ENCODE measurements around the gene MVD. TPM values are rescaled to one million over a fixed set of nuclear protein-coding genes. Genes with fewer than 3 reads are reported as not detected.

The MVD gene
- total RNA-seq, 1 donor from 2014 or later = 76.2 TPM

GRCh38 chr16:88618956-88619667, 43.8 kb downstream of the MVD start:
- DNase-seq (ENCODE audit: low read depth) = no peak
- H3K4me3 ChIP-seq (ENCODE audit: low read depth, low read length) = no peak overlapping the region
- no peak for TF ChIP-seq CTCF (conservative IDR thresholded peaks at IDR 0.05; ENCODE audit: low read depth, low read length)

DNA sequence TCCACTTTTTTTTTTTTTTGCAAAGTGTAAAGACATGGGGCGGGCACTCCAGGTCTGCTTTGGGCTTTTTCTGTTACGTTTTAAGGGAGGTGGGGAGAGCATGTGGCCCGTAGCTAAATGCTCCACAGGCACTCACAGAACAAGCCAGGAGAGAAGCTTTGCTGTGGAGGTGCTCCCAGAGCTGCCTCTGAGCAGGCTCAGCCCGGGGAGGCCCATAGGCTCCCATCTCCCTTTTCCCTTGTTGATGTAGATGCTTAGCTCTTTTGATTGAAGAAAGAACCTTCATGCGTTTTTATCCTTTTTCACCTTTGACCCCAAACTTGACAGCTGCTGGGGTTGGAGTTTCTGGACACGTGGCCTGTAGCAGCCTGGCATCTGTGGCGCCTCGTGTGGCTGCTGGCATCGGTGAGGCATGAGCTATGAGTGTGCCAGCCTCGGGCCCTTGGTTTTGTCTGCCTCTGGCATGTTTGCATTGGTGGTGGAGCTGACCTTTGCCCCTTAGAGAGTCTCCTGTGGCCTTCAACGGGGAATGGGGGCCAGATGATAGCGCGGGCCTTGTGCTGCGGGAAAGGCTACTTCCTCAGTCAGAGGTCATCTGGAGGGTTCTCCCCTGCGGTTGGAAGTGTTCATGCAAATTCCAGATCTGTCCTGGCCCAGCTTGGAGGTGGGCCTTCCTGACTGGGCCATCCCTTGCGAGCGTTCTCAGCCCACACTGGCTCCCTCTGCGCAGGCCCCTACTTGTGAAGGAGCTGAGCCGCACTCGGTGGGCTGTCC, 44.5 kb downstream of the MVD start:
- no peak for TF ChIP-seq CTCF (conservative IDR thresholded peaks at IDR 0.05; ENCODE audit: low read depth, low read length)
- no peak for DNase-seq (ENCODE audit: low read depth)
- no peak overlapping the region for H3K4me3 ChIP-seq (ENCODE audit: low read depth, low read length)

- TF ChIP-seq CTCF (conservative IDR thresholded peaks at IDR 0.05; ENCODE audit: low read depth, low read length) = no peak
- DNase-seq (ENCODE audit: low read depth) = no peak
- H3K4me3 ChIP-seq (ENCODE audit: low read depth, low read length) = no peak overlapping the region
Observed at GRCh38 chr16:88617268-88618031, 45.4 kb downstream of the MVD start.

DNA sequence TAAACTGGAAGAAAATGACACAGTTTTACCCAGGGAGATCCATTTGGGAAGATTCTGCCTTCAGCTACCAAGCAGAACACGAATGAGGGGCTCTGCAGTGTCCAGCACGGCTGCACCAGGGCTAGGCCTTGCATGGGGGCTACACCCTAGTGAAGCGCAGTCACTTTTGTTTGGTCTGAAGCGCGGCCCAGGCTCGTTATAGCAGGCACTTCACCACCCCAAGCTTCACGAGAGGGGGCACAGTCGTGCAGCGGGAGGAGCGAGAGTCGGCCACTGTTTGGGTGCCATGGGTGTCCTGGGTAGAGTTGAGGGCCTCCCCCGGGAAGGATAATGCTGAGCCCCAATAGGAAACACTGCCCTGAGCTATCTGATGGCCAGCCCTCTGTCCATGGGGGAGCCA, 46.2 kb downstream of the MVD start:
- no peak for DNase-seq (ENCODE audit: low read depth)
- no peak overlapping the region for H3K4me3 ChIP-seq (ENCODE audit: low read depth, low read length)
- no peak for TF ChIP-seq CTCF (conservative IDR thresholded peaks at IDR 0.05; ENCODE audit: low read depth, low read length)

DNA sequence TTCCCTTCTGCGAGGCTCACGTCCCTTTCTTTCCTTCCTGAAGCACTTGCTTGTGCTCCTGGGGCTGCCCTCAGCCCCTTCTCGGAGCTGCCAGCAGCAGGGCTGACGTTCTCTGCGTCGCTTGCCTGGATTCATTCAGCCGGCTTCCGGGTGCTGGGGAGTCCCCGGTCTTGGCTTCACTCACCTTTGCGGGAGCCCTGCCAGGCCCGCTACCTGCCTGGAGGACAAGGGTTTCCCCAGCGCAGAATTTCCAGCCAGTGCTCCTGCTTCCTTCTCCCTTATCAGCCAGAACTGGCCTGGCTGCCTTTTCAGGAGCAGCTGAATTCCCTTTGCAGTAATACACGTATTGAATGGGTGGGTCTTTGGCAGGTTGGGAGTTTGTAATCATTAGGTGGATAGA, 46.6 kb downstream of the MVD start:
- no peak for DNase-seq (ENCODE audit: low read depth)
- H3K4me3 ChIP-seq (ENCODE audit: low read depth, low read length) = no peak overlapping the region
- TF ChIP-seq CTCF (conservative IDR thresholded peaks at IDR 0.05; ENCODE audit: low read depth, low read length) = no peak

GRCh38 chr16:88614818-88615580, 47.9 kb downstream of the MVD start:
- TF ChIP-seq CTCF (conservative IDR thresholded peaks at IDR 0.05; ENCODE audit: low read depth, low read length) = no peak
- no peak for DNase-seq (ENCODE audit: low read depth)
- no peak overlapping the region for H3K4me3 ChIP-seq (ENCODE audit: low read depth, low read length)
